Lung (tissue), 12 donors: Measurements from ENCODE around the gene MAST4. TPM values are rescaled to one million over a fixed set of nuclear protein-coding genes. Genes with fewer than 3 reads are reported as not detected.
A peak's percentile ranks its signal among the peaks of the same experiment; 100 is the strongest.

Source experiments
- ATAC-seq: fragments of 200-7000 bp; cut with Tn5 transposase; one replicate; pipeline ENCODE4 v1.9.1; 2020; ENCODE audit warnings: moderate number of reproducible peaks; ENCODE audit not compliant: insufficient read depth, low FRiP score
- DNase-seq, 3 donors: peaks; one replicate each; pipeline ENCODE4 v3.0.0-alpha.2; 2013 to 2017
- H3K27ac ChIP-seq, 2 donors: one replicate each; pipeline ENCODE4 v1.5.1; 2013; ENCODE audit warnings: mild to moderate bottlenecking in 2 of 2, moderate library complexity in 2 of 2, control low read depth in 1 of 2, inconsistent platforms in 1 of 2, low read depth in 1 of 2, low read length in 1 of 2
- H3K27me3 ChIP-seq, 3 donors: one replicate each; pipeline ENCODE4 v1.5.1; 2013; ENCODE audit warnings: low read length in 2 of 3; ENCODE audit not compliant: control insufficient read depth in 3 of 3, insufficient read depth in 3 of 3
- H3K36me3 ChIP-seq, 4 donors: one replicate each; pipeline ENCODE4 v1.5.1; 2013; ENCODE audit warnings: low read length in 4 of 4, mild to moderate bottlenecking in 1 of 4, moderate library complexity in 1 of 4; ENCODE audit not compliant: control insufficient read depth in 4 of 4, insufficient read depth in 4 of 4
- H3K4me1 ChIP-seq, 5 donors: one replicate each; pipeline ENCODE4 v1.5.1; 2013; ENCODE audit warnings: low read length in 5 of 5, mild to moderate bottlenecking in 2 of 5, moderate library complexity in 1 of 5; ENCODE audit not compliant: control insufficient read depth in 5 of 5, insufficient read depth in 5 of 5
- H3K4me3 ChIP-seq: one replicate; pipeline ENCODE4 v1.5.1; 2013; ENCODE audit warnings: mild to moderate bottlenecking, control low read depth, moderate library complexity
- H3K9ac ChIP-seq, 2 donors: one replicate each; pipeline ENCODE4 v1.5.1; 2013; ENCODE audit warnings: low read length in 2 of 2, control low read depth in 1 of 2; ENCODE audit not compliant: insufficient read depth in 1 of 2
- H3K9me3 ChIP-seq, 4 donors: one replicate each; pipeline ENCODE4 v1.5.1; 2013; ENCODE audit warnings: low read length in 3 of 4, mild to moderate bottlenecking in 1 of 4, moderate library complexity in 1 of 4; ENCODE audit not compliant: control insufficient read depth in 4 of 4, insufficient read depth in 3 of 4
- WGBS, 2 donors: extraction: QIAGEN DNeasy Blood & Tissue Kit; methylation state at CpG; one replicate each; pipeline ENCODE4 v1.1.7; 2013; 5-methylcytosine and 5-hydroxymethylcytosine counted together
- polyA plus RNA-seq, 2 donors: library from polyadenylated mRNA; stranded (reverse); fragments of 200-250 nt; gene quantifications; one replicate each; pipeline ENCODE4 v1.2.1, GENCODE V29; 2013
- total RNA-seq, 2 donors: library from RNA; depleted of rRNA in 1 of 2; stranded (reverse); fragments of >200 nt in 1 of 2; gene quantifications; one replicate each; pipeline ENCODE4 v1.2.1, GENCODE V29; 2014 to 2021
- TF ChIP-seq, protein P1 (sequence below): IDR thresholded peaks from 2 replicates; pipeline ENCODE4 v1.5.1; 2012; ENCODE audit warnings: mild to moderate bottlenecking; ENCODE audit errors: control extremely low read depth, extremely low read depth
- donor health status: control.
- donor health status: control.
- donor health status: Bipolar disorder and iron deficiency.
- donor health status: healthy.
- donor health status: DM: yes; HTN: yes; CAD: no.

The MAST4 gene
- total and polyA plus RNA-seq, 4 donors: 13.9 to 153 (median 46.2) TPM

DNA sequence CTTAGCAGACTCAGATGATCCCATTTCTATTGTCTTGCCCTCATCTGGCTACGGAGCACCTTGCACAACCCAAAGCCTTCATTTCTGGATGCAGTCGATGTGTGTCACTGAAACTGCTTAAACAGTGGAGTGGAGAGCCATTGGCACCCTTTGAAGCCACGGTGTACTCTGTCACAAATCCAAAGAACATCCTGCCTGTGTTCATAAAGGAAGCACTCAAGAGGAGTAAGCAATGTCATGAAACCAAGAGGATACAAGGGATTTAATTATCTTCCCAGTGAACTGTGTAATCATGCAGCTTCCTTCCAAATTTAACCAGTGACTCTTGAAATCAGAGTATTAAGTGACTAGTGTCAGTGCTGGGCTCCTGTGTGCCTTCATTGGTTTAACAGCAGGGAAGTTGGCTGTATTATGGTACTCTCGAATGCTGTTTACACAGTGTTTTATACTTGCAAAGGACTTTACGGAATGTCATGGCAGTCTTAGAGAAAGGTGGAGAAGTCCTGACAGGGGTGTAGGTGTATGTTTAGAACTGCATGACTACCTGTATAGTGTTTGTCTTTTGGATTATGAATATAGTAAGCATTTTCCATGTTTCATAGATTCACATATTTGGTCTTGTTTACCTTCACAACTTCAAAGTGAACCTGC is 558.5 kb downstream of the MAST4 start:
- DNase-seq (peak in 1 of 3 donors; percentile 31), ATAC-seq (peak; percentile 46)
- Histone ChIP-seq H3K27ac (peak overlapping the region in 1 of 2 donors; percentile 14), H3K36me3 (peaks cover 24 to 64% (median 38%) of the 10 kb centered on the region in 4 donors), H3K9ac (no peak overlapping the region), H3K4me1 (no peaks in the 10 kb centered on the region), H3K9me3 (peaks cover 0 to 2% (median 0%) of the 10 kb centered on the region in 4 donors), H3K4me3 (no peak overlapping the region), H3K27me3 (no peaks in the 10 kb centered on the region)
- TF ChIP-seq, protein P1, sequence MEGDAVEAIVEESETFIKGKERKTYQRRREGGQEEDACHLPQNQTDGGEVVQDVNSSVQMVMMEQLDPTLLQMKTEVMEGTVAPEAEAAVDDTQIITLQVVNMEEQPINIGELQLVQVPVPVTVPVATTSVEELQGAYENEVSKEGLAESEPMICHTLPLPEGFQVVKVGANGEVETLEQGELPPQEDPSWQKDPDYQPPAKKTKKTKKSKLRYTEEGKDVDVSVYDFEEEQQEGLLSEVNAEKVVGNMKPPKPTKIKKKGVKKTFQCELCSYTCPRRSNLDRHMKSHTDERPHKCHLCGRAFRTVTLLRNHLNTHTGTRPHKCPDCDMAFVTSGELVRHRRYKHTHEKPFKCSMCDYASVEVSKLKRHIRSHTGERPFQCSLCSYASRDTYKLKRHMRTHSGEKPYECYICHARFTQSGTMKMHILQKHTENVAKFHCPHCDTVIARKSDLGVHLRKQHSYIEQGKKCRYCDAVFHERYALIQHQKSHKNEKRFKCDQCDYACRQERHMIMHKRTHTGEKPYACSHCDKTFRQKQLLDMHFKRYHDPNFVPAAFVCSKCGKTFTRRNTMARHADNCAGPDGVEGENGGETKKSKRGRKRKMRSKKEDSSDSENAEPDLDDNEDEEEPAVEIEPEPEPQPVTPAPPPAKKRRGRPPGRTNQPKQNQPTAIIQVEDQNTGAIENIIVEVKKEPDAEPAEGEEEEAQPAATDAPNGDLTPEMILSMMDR: no peak
- WGBS, 2 donors: 58 to 76% methylated on average over 5 of the region's 5 CpGs

DNA sequence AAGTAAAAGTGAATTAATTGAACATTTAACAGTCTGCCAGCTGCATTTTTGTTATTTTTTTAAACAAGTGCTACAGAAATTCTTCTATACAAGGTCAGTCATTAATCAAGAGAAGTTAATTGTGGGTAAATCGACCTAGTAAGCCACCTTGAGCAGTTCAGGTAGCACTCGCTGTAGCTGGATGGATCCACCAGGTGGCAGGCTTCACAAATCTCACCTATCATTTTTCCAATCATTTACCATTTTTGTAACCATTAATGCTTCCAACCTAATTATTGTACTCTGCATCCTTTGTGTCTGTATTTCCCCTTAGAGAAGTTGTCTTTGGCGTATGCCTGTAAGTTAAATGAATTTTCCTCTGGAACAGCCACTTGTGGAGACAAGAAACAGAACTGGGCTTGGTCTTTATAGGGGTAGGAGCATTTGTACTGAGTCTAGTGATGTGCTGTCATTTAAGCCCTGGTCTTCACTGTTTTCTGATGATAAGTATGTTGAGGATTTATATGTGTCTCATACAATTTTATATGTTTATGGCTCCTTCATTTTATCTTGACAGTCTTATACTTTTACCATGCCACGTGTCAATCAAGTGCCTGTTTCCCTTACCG is 560.9 kb downstream of the MAST4 start:
- DNase-seq (no peak), ATAC-seq (no peak)
- peaks cover 21 to 56% (median 34%) of the 10 kb centered on the region in 4 donors for H3K36me3 ChIP-seq
- WGBS, 2 donors: 66 to 70% methylated on average over 5 of the region's 5 CpGs
- no peak overlapping the region for H3K27ac ChIP-seq
- H3K9me3 ChIP-seq: no peaks in the 10 kb centered on the region
- no peak overlapping the region for H3K9ac ChIP-seq
- H3K27me3 ChIP-seq: no peaks in the 10 kb centered on the region
- no peaks in the 10 kb centered on the region for H3K4me1 ChIP-seq
- TF ChIP-seq, protein P1: peak; percentile 28
- H3K4me3 ChIP-seq: no peak overlapping the region

DNA sequence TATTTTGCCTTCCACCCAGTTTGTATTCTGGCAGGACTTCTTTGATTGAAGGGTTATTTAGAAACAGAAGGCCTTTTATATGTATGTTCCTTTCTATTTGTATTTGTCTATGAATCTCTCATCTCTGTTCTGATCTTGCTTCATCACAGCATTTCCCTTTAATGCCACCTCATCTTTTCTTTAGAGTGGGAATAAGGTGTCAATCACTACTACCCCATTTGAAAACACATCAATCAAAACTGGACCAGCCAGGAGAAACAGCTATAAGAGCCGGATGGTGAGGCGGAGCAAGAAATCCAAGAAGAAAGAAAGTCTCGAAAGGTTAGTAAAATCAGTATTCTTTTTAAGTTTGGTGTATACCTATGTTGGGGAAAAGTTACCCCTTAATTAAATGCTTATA is 564.1 kb downstream of the MAST4 start:
- Histone ChIP-seq H3K27me3 (no peaks in the 10 kb centered on the region), H3K9ac (no peak overlapping the region), H3K27ac (no peak overlapping the region), H3K4me3 (no peak overlapping the region), H3K9me3 (no peaks in the 10 kb centered on the region), H3K36me3 (peaks cover 36 to 52% (median 44%) of the 10 kb centered on the region in 4 donors), H3K4me1 (no peaks in the 10 kb centered on the region)
- ATAC-seq (no peak), DNase-seq (no peak)
- TF ChIP-seq, protein P1: no peak
- WGBS, 2 donors: 89 to 94% methylated on average over 3 of the region's 3 CpGs
